ENCODE measurements around the gene GTF2IRD1. TPM values are rescaled to one million over a fixed set of nuclear protein-coding genes. Genes with fewer than 3 reads are reported as not detected.

The GTF2IRD1 gene
- total RNA-seq, 1 donor from 2014 or later = 0.67 TPM

GRCh38 chr7:74454021-74454924, 567 bp downstream of the GTF2IRD1 start:
- Mint-ChIP-seq H3K4me1 (peaks cover 16% of the 10 kb centered on the region), H3K27ac (no peak overlapping the region), H3K27me3 (peaks cover 6% of the 10 kb centered on the region), H3K9me3 (no peaks in the 10 kb centered on the region), H3K36me3 (ENCODE audit: low read depth) (no peaks in the 10 kb centered on the region), H3K4me3 (peak overlapping the region; percentile 50)
- POLR2A ChIA-PET = interaction anchor here (0.7 kb wide), 1 partner anchor 912 kb away, joined by 7 read pairs; no protein-coding TSS in a partner anchor
- intact Hi-C loops (cut with micrococcal nuclease) = loop anchor here (5.0 kb wide), 1 partner anchor 258 kb away; no protein-coding TSS in a partner anchor
- DNase-seq (peak; percentile 21), ATAC-seq (ENCODE audit: low read depth) (no peak)
- TF ChIP-seq CTCF (IDR thresholded peaks at IDR 0.05) = no peak
- CTCF ChIA-PET = no interaction called here

GRCh38 chr7:74454925-74455288, 1.2 kb downstream of the GTF2IRD1 start:
- Mint-ChIP-seq H3K27ac (no peak overlapping the region), H3K9me3 (no peaks in the 10 kb centered on the region), H3K4me3 (peak overlapping the region; percentile 50), H3K27me3 (peaks cover 8% of the 10 kb centered on the region), H3K4me1 (peaks cover 13% of the 10 kb centered on the region), H3K36me3 (ENCODE audit: low read depth) (no peaks in the 10 kb centered on the region)
- no peak for ATAC-seq (ENCODE audit: low read depth)
- DNase-seq = no peak
- POLR2A ChIA-PET = no interaction called here
- intact Hi-C loops (cut with micrococcal nuclease) = loop anchor here (5.0 kb wide), 1 partner anchor 257 kb away; no protein-coding TSS in a partner anchor
- CTCF ChIA-PET = no interaction called here
- no peak for TF ChIP-seq CTCF (IDR thresholded peaks at IDR 0.05)

GRCh38 chr7:74455291-74455804, 1.6 kb downstream of the GTF2IRD1 start:
- ChIA-PET POLR2A (no interaction called here), CTCF (no interaction called here)
- Mint-ChIP-seq H3K4me1 (peaks cover 13% of the 10 kb centered on the region), H3K4me3 (peak overlapping the region; percentile 41), H3K9me3 (no peaks in the 10 kb centered on the region), H3K27ac (no peak overlapping the region), H3K36me3 (ENCODE audit: low read depth) (no peaks in the 10 kb centered on the region), H3K27me3 (peaks cover 8% of the 10 kb centered on the region)
- TF ChIP-seq CTCF (IDR thresholded peaks at IDR 0.05) = no peak
- no peak for DNase-seq
- intact Hi-C loops (cut with micrococcal nuclease) = no loop called here
- no peak for ATAC-seq (ENCODE audit: low read depth)

- intact Hi-C loops (cut with micrococcal nuclease) = no loop called here
- TF ChIP-seq CTCF (IDR thresholded peaks at IDR 0.05) = no peak
- Mint-ChIP-seq H3K9me3 (no peaks in the 10 kb centered on the region), H3K27me3 (peaks cover 8% of the 10 kb centered on the region), H3K36me3 (ENCODE audit: low read depth) (no peaks in the 10 kb centered on the region), H3K4me1 (peaks cover 13% of the 10 kb centered on the region), H3K4me3 (no peak overlapping the region), H3K27ac (no peak overlapping the region)
- no peak for DNase-seq
- POLR2A ChIA-PET = no interaction called here
- CTCF ChIA-PET = no interaction called here
- ATAC-seq (ENCODE audit: low read depth) = no peak
These were observed 2.2 kb downstream of the GTF2IRD1 start for GRCh38 chr7:74455928-74456327.

- Mint-ChIP-seq H3K27ac (no peak overlapping the region), H3K36me3 (ENCODE audit: low read depth) (no peaks in the 10 kb centered on the region), H3K4me1 (peaks cover 13% of the 10 kb centered on the region), H3K9me3 (no peaks in the 10 kb centered on the region), H3K4me3 (no peak overlapping the region), H3K27me3 (peaks cover 8% of the 10 kb centered on the region)
- no peak for DNase-seq
- ChIA-PET CTCF (no interaction called here), POLR2A (no interaction called here)
- intact Hi-C loops (cut with micrococcal nuclease) = no loop called here
- no peak for TF ChIP-seq CTCF (IDR thresholded peaks at IDR 0.05)
- no peak for ATAC-seq (ENCODE audit: low read depth)
These were observed 3.3 kb downstream of the GTF2IRD1 start for GRCh38 chr7:74457007-74457406.
